ENCODE results near the gene ARHGAP6.

- TF ChIP-seq CTCF (IDR thresholded peaks at IDR 0.05) (no peak), POLR2A (IDR thresholded peaks at IDR 0.05) (no peak), POLR2AphosphoS5 (IDR thresholded peaks at IDR 0.05) (no peak)
Measured at GRCh38 chrX:11641349-11642065, 24.2 kb downstream of the ARHGAP6 start.
